Activated CD8-positive, alpha-beta T cell treated with anti-CD3 and anti-CD28 coated beads, Interleukin-2, amount 10 ng/mL, durations not matched to agents 7 days and 5 days (primary cell): ENCODE results near the gene TTC39C. TPM values are rescaled to one million over a fixed set of nuclear protein-coding genes. Genes with fewer than 3 reads are reported as not detected.

Experiments
- ATAC-seq: fragments of 150-1000 bp; cut with Tn5 transposase; one replicate; pipeline ENCODE4 v1.10.0; 2021; ENCODE audit warnings: moderate library complexity
- CTCF ChIA-PET: fragments of 350-600 bp; sonication (Branson Sonifier 250); formaldehyde crosslinking; loops from one replicate; lab custom pipeline; 2021; ENCODE audit warnings: antibody characterized with exemption; lab: Charles Lee
- POLR2A ChIA-PET: fragments of 350-600 bp; sonication (Branson Sonifier 250); formaldehyde crosslinking; loops from one replicate; lab custom pipeline; 2021; ENCODE audit warnings: antibody characterized with exemption; lab: Charles Lee
- DNase-seq: peaks from one replicate; pipeline ENCODE4 v3.0.0-alpha.2; 2020
- H3K27ac Mint-ChIP-seq: one replicate; pipeline ENCODE4 v1.8.0; 2021; ENCODE audit warnings: mild to moderate bottlenecking, mixed read lengths
- H3K27me3 Mint-ChIP-seq: one replicate; pipeline ENCODE4 v1.8.0; 2021; ENCODE audit warnings: low read depth, mixed read lengths
- H3K36me3 Mint-ChIP-seq: one replicate; pipeline ENCODE4 v1.8.0; 2021; ENCODE audit warnings: low read depth, mixed read lengths
- H3K4me1 Mint-ChIP-seq: one replicate; pipeline ENCODE4 v1.8.0; 2021; ENCODE audit warnings: low read depth, mixed read lengths
- H3K4me3 Mint-ChIP-seq: one replicate; pipeline ENCODE4 v1.8.0; 2021; ENCODE audit warnings: mild to moderate bottlenecking, mixed read lengths
- H3K9me3 Mint-ChIP-seq: one replicate; pipeline ENCODE4 v1.8.0; 2022; ENCODE audit warnings: mixed read lengths; ENCODE audit not compliant: insufficient read depth
- total RNA-seq, 2 experiments: library from RNA; stranded (reverse); gene quantifications; one replicate each; pipeline ENCODE4 v1.2.3, GENCODE V29; 2021

The TTC39C gene
- total RNA-seq, 2 experiments from 2014 or later: 71.5 to 72.2 TPM

DNA sequence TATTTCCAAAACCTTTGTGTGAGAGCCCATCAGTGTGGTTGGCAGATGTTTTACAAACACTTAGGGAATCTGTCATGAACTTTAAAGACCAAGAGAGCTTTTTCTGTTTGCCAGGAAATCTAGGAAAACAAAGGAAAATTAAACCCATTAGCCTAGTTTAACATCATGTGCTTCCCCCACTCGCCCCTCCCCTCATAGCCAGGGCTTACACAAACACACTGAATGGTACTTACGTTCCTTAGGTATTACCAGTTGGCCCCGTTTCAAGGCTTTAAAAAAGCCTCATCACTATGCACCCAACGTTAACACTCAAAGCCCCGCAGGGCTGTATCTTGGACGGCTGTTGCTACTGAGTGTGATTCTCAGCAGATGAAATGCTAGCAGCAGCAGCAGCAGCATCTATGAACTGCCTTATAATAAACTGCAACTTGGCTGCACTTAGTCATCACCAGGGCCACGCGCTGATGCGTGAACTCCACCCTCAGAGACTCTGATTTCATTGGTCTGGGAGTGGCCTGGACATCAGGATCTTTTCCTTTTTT is 20.1 kb upstream of the TTC39C start:
- peaks cover 2% of the 10 kb centered on the region for H3K27me3 Mint-ChIP-seq
- ATAC-seq (peak; percentile 14), DNase-seq (no peak)
- POLR2A ChIA-PET: interaction anchor here (0.6 to 0.8 kb wide), 3 partner anchors 26 to 147 kb away, joined by 3 to 4 read pairs (median 3); no protein-coding TSS in a partner anchor
- peaks cover 53% of the 10 kb centered on the region for H3K4me1 Mint-ChIP-seq
- CTCF ChIA-PET: interaction anchor here (0.9 to 2.5 kb wide), 4 partner anchors 16 to 368 kb away, joined by 3 to 7 read pairs (median 4); no protein-coding TSS in a partner anchor
- H3K4me3 Mint-ChIP-seq: peak overlapping the region; percentile 22
- no peaks in the 10 kb centered on the region for H3K9me3 Mint-ChIP-seq
- H3K27ac Mint-ChIP-seq: peak overlapping the region; percentile 63
- no peaks in the 10 kb centered on the region for H3K36me3 Mint-ChIP-seq

DNA sequence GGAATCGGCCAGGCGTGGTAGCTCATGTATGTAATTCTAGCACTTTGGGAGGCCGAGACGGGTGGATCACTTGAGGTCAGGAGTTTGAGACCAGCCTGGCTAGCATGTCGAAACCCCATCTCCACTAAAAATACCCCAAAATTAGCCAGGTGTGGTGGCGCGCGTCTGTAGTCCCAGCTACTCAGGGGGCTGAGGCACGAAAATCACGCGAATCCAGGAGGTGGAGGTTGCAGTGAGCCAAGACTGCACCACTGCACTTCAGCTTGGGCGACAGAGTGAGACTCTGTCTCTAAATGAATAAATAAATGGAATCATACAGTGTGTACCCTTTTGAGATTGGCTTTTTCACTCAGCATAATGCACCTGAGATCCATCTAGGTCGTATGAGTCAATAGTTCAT is 19.4 kb upstream of the TTC39C start:
- peaks cover 2% of the 10 kb centered on the region for H3K27me3 Mint-ChIP-seq
- CTCF ChIA-PET: no interaction called here

GRCh38 chr18:23998018-23998417 is 16.5 kb upstream of the TTC39C start:
- ChIA-PET POLR2A (interaction anchor here (0.8 kb wide), 1 partner anchor 13 kb away, joined by 3 read pairs; no protein-coding TSS in a partner anchor), CTCF (interaction anchor here (0.7 to 4.2 kb wide), 4 partner anchors 12 to 79 kb away, joined by 3 to 21 read pairs (median 7); no protein-coding TSS in a partner anchor)
- H3K4me1 Mint-ChIP-seq: peaks cover 60% of the 10 kb centered on the region
- no peak overlapping the region for H3K27ac Mint-ChIP-seq
- H3K27me3 Mint-ChIP-seq: no peaks in the 10 kb centered on the region
- H3K9me3 Mint-ChIP-seq: no peaks in the 10 kb centered on the region
- H3K4me3 Mint-ChIP-seq: no peak overlapping the region
- DNase-seq (no peak), ATAC-seq (no peak)
- H3K36me3 Mint-ChIP-seq: peaks cover 4% of the 10 kb centered on the region

More for the DNA sequence above, 19.4 kb upstream of the TTC39C start:
- Mint-ChIP-seq H3K36me3 (no peaks in the 10 kb centered on the region), H3K27ac (no peak overlapping the region), H3K9me3 (no peaks in the 10 kb centered on the region), H3K4me1 (peaks cover 58% of the 10 kb centered on the region), H3K4me3 (no peak overlapping the region)
- ATAC-seq (no peak), DNase-seq (no peak)
- POLR2A ChIA-PET: no interaction called here

GRCh38 chr18:23998820-23999219 is 15.7 kb upstream of the TTC39C start:
- peaks cover 63% of the 10 kb centered on the region for H3K4me1 Mint-ChIP-seq
- ATAC-seq (no peak), DNase-seq (no peak)
- H3K27ac Mint-ChIP-seq: no peak overlapping the region
- peaks cover 4% of the 10 kb centered on the region for H3K36me3 Mint-ChIP-seq
- H3K4me3 Mint-ChIP-seq: no peak overlapping the region
- no peaks in the 10 kb centered on the region for H3K9me3 Mint-ChIP-seq
- CTCF ChIA-PET: interaction anchor here (0.8 to 4.2 kb wide), 5 partner anchors 9 to 80 kb away, joined by 3 to 21 read pairs (median 4); no protein-coding TSS in a partner anchor
- POLR2A ChIA-PET: interaction anchor here (0.8 to 0.9 kb wide), 2 partner anchors 12 to 17 kb away, joined by 3 read pairs; no protein-coding TSS in a partner anchor
- H3K27me3 Mint-ChIP-seq: no peaks in the 10 kb centered on the region

- Mint-ChIP-seq H3K4me3 (peak overlapping the region; percentile 25), H3K4me1 (peaks cover 62% of the 10 kb centered on the region), H3K9me3 (no peaks in the 10 kb centered on the region), H3K27ac (peak overlapping the region; percentile 78), H3K27me3 (no peaks in the 10 kb centered on the region), H3K36me3 (peaks cover 4% of the 10 kb centered on the region)
- DNase-seq (no peak), ATAC-seq (peak; percentile 47)
- ChIA-PET CTCF (interaction anchor here (1.0 to 4.2 kb wide), 3 partner anchors 9 to 63 kb away, joined by 3 to 21 read pairs (median 3); no protein-coding TSS in a partner anchor), POLR2A (interaction anchor here (0.6 to 0.9 kb wide), 4 partner anchors 8 to 40 kb away, joined by 3 read pairs; no protein-coding TSS in a partner anchor)
Measured at GRCh38 chr18:24000613-24001490, 13.7 kb upstream of the TTC39C start.

GRCh38 chr18:24002479-24002878 is 12.1 kb upstream of the TTC39C start:
- CTCF ChIA-PET: interaction anchor here (0.9 kb wide), 1 partner anchor 37 kb away, joined by 3 read pairs; no protein-coding TSS in a partner anchor
- peak overlapping the region; percentile 59 for H3K27ac Mint-ChIP-seq
- no peaks in the 10 kb centered on the region for H3K27me3 Mint-ChIP-seq
- H3K4me1 Mint-ChIP-seq: peaks cover 62% of the 10 kb centered on the region
- ATAC-seq (no peak), DNase-seq (no peak)
- POLR2A ChIA-PET: no interaction called here
- peaks cover 4% of the 10 kb centered on the region for H3K36me3 Mint-ChIP-seq
- H3K9me3 Mint-ChIP-seq: no peaks in the 10 kb centered on the region
- no peak overlapping the region for H3K4me3 Mint-ChIP-seq

- Mint-ChIP-seq H3K27me3 (no peaks in the 10 kb centered on the region), H3K36me3 (peaks cover 4% of the 10 kb centered on the region), H3K4me3 (no peak overlapping the region), H3K4me1 (peaks cover 67% of the 10 kb centered on the region), H3K9me3 (no peaks in the 10 kb centered on the region), H3K27ac (no peak overlapping the region)
- ChIA-PET CTCF (no interaction called here), POLR2A (no interaction called here)
- ATAC-seq (no peak), DNase-seq (no peak)
Measured at GRCh38 chr18:24003288-24003687, 11.3 kb upstream of the TTC39C start.

DNA sequence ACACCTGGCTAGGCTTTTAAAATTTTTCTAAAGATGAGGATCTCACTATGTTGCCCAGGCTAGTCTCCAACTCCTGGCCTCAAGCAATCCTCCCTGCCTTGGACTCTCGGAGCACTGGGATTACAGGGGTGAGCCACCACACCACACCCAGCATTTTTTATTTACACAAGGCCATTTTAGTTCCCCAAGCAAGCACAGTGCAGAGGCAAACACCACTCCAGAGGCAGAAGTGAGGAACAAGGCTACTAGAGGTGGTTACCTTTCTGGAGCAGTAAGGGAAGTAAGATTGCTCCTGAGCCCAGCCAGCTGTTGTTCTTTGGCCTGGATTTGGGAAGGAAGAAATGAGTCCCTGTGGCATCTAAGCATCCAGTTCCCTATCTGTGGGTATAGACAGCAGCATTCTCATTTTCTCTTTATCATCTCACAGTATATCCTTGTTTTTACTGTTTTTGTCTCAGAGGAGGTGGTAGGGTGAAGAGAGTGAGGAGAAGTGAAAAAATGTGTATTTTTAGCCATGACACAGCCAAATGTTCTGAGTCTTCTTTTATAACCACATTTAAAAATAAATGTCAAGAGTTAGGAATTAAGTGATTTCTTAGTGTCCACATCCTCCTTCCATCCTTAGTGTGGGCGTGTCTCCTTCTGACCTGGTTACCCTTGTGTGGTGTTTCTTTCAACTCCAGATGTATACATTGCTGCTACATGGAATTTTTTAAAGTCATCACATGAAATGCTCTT is 10.5 kb upstream of the TTC39C start:
- ChIA-PET CTCF (no interaction called here), POLR2A (no interaction called here)
- H3K36me3 Mint-ChIP-seq: peaks cover 4% of the 10 kb centered on the region
- ATAC-seq: no peak
- H3K4me1 Mint-ChIP-seq: peaks cover 69% of the 10 kb centered on the region
- H3K27ac Mint-ChIP-seq: no peak overlapping the region
- H3K4me3 Mint-ChIP-seq: no peak overlapping the region
- H3K27me3 Mint-ChIP-seq: no peaks in the 10 kb centered on the region
- no peak for DNase-seq
- H3K9me3 Mint-ChIP-seq: no peaks in the 10 kb centered on the region

DNA sequence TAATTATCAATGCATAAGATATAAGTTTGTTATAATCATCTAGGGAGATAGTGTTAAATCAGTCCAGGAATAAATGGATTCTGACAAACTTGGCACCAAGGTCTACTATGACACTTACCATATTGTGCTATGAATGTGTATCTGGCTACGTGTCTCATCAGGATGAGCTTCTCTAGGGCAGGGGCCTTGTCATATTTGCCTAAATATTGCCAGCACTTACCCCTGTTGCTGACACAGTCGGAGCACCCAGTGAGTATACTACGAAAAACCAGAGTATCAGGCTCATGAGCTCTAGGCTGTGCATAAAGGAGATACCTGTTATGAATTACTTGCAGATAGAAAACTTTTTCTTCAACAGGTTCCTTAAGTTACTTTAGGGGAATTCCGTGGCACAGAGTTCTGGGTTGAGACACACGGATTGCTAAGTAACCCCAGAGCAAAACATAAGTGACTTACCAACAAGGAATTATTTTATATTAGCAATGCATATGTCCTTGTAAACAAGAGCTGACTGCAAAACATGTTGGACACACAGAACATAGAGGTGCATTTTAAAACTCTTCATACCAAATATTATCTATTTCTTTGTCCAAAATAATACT is 7.7 kb upstream of the TTC39C start:
- POLR2A ChIA-PET: no interaction called here
- H3K27ac Mint-ChIP-seq: no peak overlapping the region
- ATAC-seq: no peak

DNA sequence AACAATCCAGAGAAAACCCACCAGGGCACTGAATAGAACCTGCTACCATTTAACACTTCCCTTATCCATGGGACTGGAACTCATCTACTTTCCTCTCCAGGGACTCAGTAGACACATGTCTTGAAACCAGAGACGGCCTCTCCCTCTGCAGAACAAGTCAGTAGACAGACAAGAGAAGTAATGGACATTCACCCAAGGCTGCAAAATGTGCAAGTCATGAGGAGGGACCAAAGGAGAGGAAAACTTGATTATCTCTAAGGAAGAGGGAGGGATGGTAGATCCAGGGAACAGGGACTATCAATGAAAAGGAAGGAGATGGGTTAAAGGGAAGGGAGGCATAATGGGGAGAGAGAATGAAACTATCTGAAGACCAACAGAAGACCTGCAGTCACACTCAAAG is 5.3 kb upstream of the TTC39C start:
- H3K9me3 Mint-ChIP-seq: no peaks in the 10 kb centered on the region
- POLR2A ChIA-PET: no interaction called here
- H3K4me1 Mint-ChIP-seq: peaks cover 68% of the 10 kb centered on the region
- no peaks in the 10 kb centered on the region for H3K27me3 Mint-ChIP-seq
- DNase-seq (no peak), ATAC-seq (no peak)
- CTCF ChIA-PET: interaction anchor here (1.7 to 4.0 kb wide), 4 partner anchors 10 to 91 kb away, joined by 6 to 21 read pairs (median 16); no protein-coding TSS in a partner anchor
- H3K4me3 Mint-ChIP-seq: peak overlapping the region; percentile 49
- H3K27ac Mint-ChIP-seq: peak overlapping the region; percentile 82
- H3K36me3 Mint-ChIP-seq: no peaks in the 10 kb centered on the region

More for the DNA sequence above, 7.7 kb upstream of the TTC39C start:
- Mint-ChIP-seq H3K4me3 (no peak overlapping the region), H3K9me3 (no peaks in the 10 kb centered on the region), H3K27me3 (no peaks in the 10 kb centered on the region), H3K36me3 (peaks cover 4% of the 10 kb centered on the region), H3K4me1 (peaks cover 73% of the 10 kb centered on the region)
- CTCF ChIA-PET: interaction anchor here (1.0 to 1.8 kb wide), 3 partner anchors 14 to 88 kb away, joined by 3 to 7 read pairs (median 5); no protein-coding TSS in a partner anchor
- DNase-seq: no peak
